ENCODE data around the gene ATP13A3. TPM values are rescaled to one million over a fixed set of nuclear protein-coding genes. Genes with fewer than 3 reads are reported as not detected.

The ATP13A3 gene
- total RNA-seq, 1 donor from 2014 or later = 171 TPM

GRCh38 chr3:194392576-194392975, 94.2 kb downstream of the ATP13A3 start:
- no peaks in the 10 kb centered on the region for H3K36me3 ChIP-seq (ENCODE audit: control insufficient read depth, insufficient read depth, low read length)
- peaks cover 6% of the 10 kb centered on the region for H3K27me3 ChIP-seq (ENCODE audit: control insufficient read depth, insufficient read depth, low read length)
- no peak for DNase-seq (ENCODE audit: low read depth)
- no peak overlapping the region for H3K4me3 ChIP-seq (ENCODE audit: low read depth, low read length)
- no peak for TF ChIP-seq CTCF (IDR thresholded peaks at IDR 0.05; ENCODE audit: insufficient read depth, low read length, severe bottlenecking)
- no peak for FAIRE-seq

- H3K36me3 ChIP-seq (ENCODE audit: control insufficient read depth, insufficient read depth, low read length) = no peaks in the 10 kb centered on the region
- no peak for FAIRE-seq
These were observed 96.0 kb downstream of the ATP13A3 start for GRCh38 chr3:194390835-194391234.

GRCh38 chr3:194389269-194389668, 97.5 kb downstream of the ATP13A3 start:
- no peak for TF ChIP-seq CTCF (IDR thresholded peaks at IDR 0.05; ENCODE audit: insufficient read depth, low read length, severe bottlenecking)
- FAIRE-seq = no peak

More at GRCh38 chr3:194390835-194391234, 96.0 kb downstream of the ATP13A3 start:
- Histone ChIP-seq H3K27me3 (ENCODE audit: control insufficient read depth, insufficient read depth, low read length) (peaks cover 8% of the 10 kb centered on the region), H3K4me3 (ENCODE audit: low read depth, low read length) (no peak overlapping the region)
- TF ChIP-seq CTCF (IDR thresholded peaks at IDR 0.05; ENCODE audit: insufficient read depth, low read length, severe bottlenecking) = no peak
- DNase-seq (ENCODE audit: low read depth) = no peak

GRCh38 chr3:194387926-194388418, 98.8 kb downstream of the ATP13A3 start:
- Histone ChIP-seq H3K27me3 (ENCODE audit: control insufficient read depth, insufficient read depth, low read length) (peaks cover 8% of the 10 kb centered on the region), H3K4me3 (ENCODE audit: low read depth, low read length) (no peak overlapping the region), H3K36me3 (ENCODE audit: control insufficient read depth, insufficient read depth, low read length) (no peaks in the 10 kb centered on the region)
- DNase-seq (ENCODE audit: low read depth) (no peak), FAIRE-seq (no peak)
- no peak for TF ChIP-seq CTCF (IDR thresholded peaks at IDR 0.05; ENCODE audit: insufficient read depth, low read length, severe bottlenecking)

More at GRCh38 chr3:194389269-194389668, 97.5 kb downstream of the ATP13A3 start:
- H3K4me3 ChIP-seq (ENCODE audit: low read depth, low read length) = no peak overlapping the region
- H3K36me3 ChIP-seq (ENCODE audit: control insufficient read depth, insufficient read depth, low read length) = no peaks in the 10 kb centered on the region
- peaks cover 8% of the 10 kb centered on the region for H3K27me3 ChIP-seq (ENCODE audit: control insufficient read depth, insufficient read depth, low read length)
- DNase-seq (ENCODE audit: low read depth) = no peak

- Histone ChIP-seq H3K4me3 (ENCODE audit: low read depth, low read length) (no peak overlapping the region), H3K36me3 (ENCODE audit: control insufficient read depth, insufficient read depth, low read length) (no peaks in the 10 kb centered on the region), H3K27me3 (ENCODE audit: control insufficient read depth, insufficient read depth, low read length) (peaks cover 8% of the 10 kb centered on the region)
- no peak for FAIRE-seq
- TF ChIP-seq CTCF (IDR thresholded peaks at IDR 0.05; ENCODE audit: insufficient read depth, low read length, severe bottlenecking) = no peak
- DNase-seq (ENCODE audit: low read depth) = no peak
These were observed 99.5 kb downstream of the ATP13A3 start for GRCh38 chr3:194387276-194387675.

GRCh38 chr3:194386648-194387047, 100.2 kb downstream of the ATP13A3 start:
- Histone ChIP-seq H3K36me3 (ENCODE audit: control insufficient read depth, insufficient read depth, low read length) (no peaks in the 10 kb centered on the region), H3K4me3 (ENCODE audit: low read depth, low read length) (no peak overlapping the region), H3K27me3 (ENCODE audit: control insufficient read depth, insufficient read depth, low read length) (peaks cover 8% of the 10 kb centered on the region)
- FAIRE-seq (no peak), DNase-seq (ENCODE audit: low read depth) (no peak)
- TF ChIP-seq CTCF (IDR thresholded peaks at IDR 0.05; ENCODE audit: insufficient read depth, low read length, severe bottlenecking) = no peak
